OCI-LY7 (cell line): ENCODE results near the gene IFITM5. TPM values are rescaled to one million over a fixed set of nuclear protein-coding genes. Genes with fewer than 3 reads are reported as not detected.

Experiments
- BruUV-seq: library from RNA; stranded (reverse); fragments of 400-500 nt; replicated peaks from 2 replicates; lab custom pipeline; 2021; lab: Mats Ljungman, UMichigan
- CTCF ChIA-PET: fragments of 300-600 bp; sonication (Branson Sonifier 250); formaldehyde crosslinking; loops from one replicate; lab custom pipeline; 2022; ENCODE audit warnings: antibody characterized with exemption; ENCODE audit not compliant: unreplicated experiment; lab: Charles Lee
- POLR2A ChIA-PET: fragments of 300-600 bp; sonication (Branson Sonifier 250); formaldehyde crosslinking; loops from one replicate; lab custom pipeline; 2022; ENCODE audit warnings: antibody characterized with exemption; lab: Charles Lee
- DNase-seq: peaks from one replicate; pipeline ENCODE4 v3.0.0-alpha.2; 2015; ENCODE audit warnings: low spot score
- H2AFZ ChIP-seq: fragments of 200-600 bp; sonication (generic), shearing (Covaris generic); 2 replicates; pipeline ENCODE4 v1.6.1; 2014; ENCODE audit warnings: mild to moderate bottlenecking, antibody characterized with exemption, low read length, moderate library complexity
- H3K27ac ChIP-seq: fragments of 200-600 bp; sonication (generic); 2 replicates; pipeline ENCODE4 v1.5.1; 2014; ENCODE audit warnings: mixed run types, low read depth, mild to moderate bottlenecking, moderate library complexity, low read length, inconsistent platforms; ENCODE audit not compliant: poor library complexity, severe bottlenecking
- H3K36me3 ChIP-seq: fragments of 200-600 bp; sonication (generic); 2 replicates; pipeline ENCODE4 v1.6.1; 2014; ENCODE audit warnings: mild to moderate bottlenecking, antibody characterized with exemption, low read length, moderate library complexity, mixed read lengths; ENCODE audit not compliant: insufficient read depth
- H3K4me1 ChIP-seq: fragments of 200-600 bp; sonication (generic); 2 replicates; pipeline ENCODE4 v1.5.1; 2014; ENCODE audit warnings: mild to moderate bottlenecking, low read length; ENCODE audit not compliant: insufficient read depth, poor library complexity, severe bottlenecking
- H3K4me2 ChIP-seq: fragments of 200-600 bp; sonication (generic); 2 replicates; pipeline ENCODE4 v1.6.1; 2014; ENCODE audit warnings: mild to moderate bottlenecking, low read length
- H3K4me3 ChIP-seq: fragments of 200-600 bp; sonication (generic); 2 replicates; pipeline ENCODE4 v1.5.1; 2014; ENCODE audit warnings: mild to moderate bottlenecking, low read depth, low read length; ENCODE audit not compliant: poor library complexity, severe bottlenecking
- H3K79me2 ChIP-seq: fragments of 200-600 bp; sonication (generic); 2 replicates; pipeline ENCODE4 v1.6.1; 2016; ENCODE audit warnings: low read depth, mild to moderate bottlenecking, low read length, moderate library complexity, mixed read lengths; ENCODE audit not compliant: insufficient read depth
- H3K9me2 ChIP-seq: fragments of 200-600 bp; sonication (generic); 2 replicates; pipeline ENCODE4 v1.6.1; 2016; ENCODE audit warnings: mild to moderate bottlenecking, low read length, mixed read lengths; ENCODE audit not compliant: insufficient read depth
- H3K9me3 ChIP-seq: fragments of 200-600 bp; sonication (generic); 2 replicates; pipeline ENCODE4 v1.6.1; 2014; ENCODE audit warnings: mild to moderate bottlenecking, mixed run types, low read length, mixed read lengths
- H4K20me1 ChIP-seq: fragments of 200-600 bp; sonication (generic); 2 replicates; pipeline ENCODE4 v1.6.1; 2014; ENCODE audit warnings: mild to moderate bottlenecking, antibody characterized with exemption, low read length, moderate library complexity, mixed read lengths; ENCODE audit not compliant: insufficient read depth
- EZH2phosphoT487 ChIP-seq: fragments of 200-600 bp; sonication (generic); IDR thresholded peaks from 2 replicates; pipeline ENCODE4 v1.6.1; 2018; ENCODE audit warnings: low read depth, borderline replicate concordance, mild to moderate bottlenecking, mixed run types, antibody characterized with exemption, low read length, moderate library complexity, mixed read lengths
- intact Hi-C: fragments of 100-400 bp; cut with micrococcal nuclease; formaldehyde crosslinking; loops from one replicate; pipeline ENCODE4 v1.10.0; 2022; ENCODE audit not compliant: unreplicated experiment
- total RNA-seq, 2 experiments: library from RNA; depleted of rRNA in 1 of 2; stranded (reverse); fragments of >200 nt in 1 of 2; shearing (Covaris generic) in 1 of 2; gene quantifications; 2 replicates each; pipeline ENCODE4 v1.2.3, GENCODE V29; 2014 to 2022
- TF ChIP-seq, protein P1 (sequence below): fragments of 200-600 bp; sonication (generic); conservative IDR thresholded peaks from 2 replicates; pipeline ENCODE4 v1.5.1; 2014; ENCODE audit warnings: mild to moderate bottlenecking, antibody characterized with exemption, low read length, moderate library complexity, mixed read lengths

The IFITM5 gene
- total RNA-seq, 2 experiments from 2014 or later, result not detected

DNA sequence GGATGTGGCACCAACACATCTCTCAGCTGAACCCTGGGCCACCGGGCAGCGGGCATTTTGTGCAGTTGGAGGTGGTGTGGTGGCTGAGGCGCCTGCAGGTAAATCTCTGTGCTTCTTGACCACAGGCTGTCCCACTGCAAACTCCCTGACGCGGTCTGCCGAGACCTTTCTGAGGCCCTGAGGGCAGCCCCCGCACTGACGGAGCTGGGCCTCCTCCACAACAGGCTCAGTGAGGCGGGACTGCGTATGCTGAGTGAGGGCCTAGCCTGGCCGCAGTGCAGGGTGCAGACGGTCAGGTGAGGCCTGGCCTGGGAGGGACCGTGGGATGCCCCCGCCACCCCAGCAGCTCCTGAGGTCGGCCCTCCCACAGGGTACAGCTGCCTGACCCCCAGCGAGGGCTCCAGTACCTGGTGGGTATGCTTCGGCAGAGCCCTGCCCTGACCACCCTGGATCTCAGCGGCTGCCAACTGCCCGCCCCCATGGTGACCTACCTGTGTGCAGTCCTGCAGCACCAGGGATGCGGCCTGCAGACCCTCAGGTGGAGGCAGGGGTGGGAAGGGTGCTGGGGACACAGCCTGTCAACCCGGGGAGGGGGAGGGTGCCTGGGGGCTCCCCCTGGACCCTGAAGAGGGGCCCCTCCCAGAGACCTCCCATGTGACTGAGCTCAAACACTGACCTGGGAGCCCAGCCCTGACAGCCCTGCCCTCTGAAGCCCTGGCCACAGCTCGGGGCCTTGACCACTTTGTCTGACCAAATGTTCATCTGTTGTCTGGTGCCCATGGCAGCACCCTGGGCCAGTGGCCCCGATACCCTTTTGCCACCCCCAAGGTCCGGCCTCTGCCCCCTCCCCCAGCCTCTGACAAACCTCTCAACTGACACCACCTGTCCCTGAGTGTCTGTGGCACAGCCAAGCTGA, 15.0 kb downstream of the IFITM5 start:
- no peaks in the 10 kb centered on the region for H3K79me2 ChIP-seq
- H3K4me2 ChIP-seq, result no peak overlapping the region
- intact Hi-C loops, result no loop called here
- H2AFZ ChIP-seq, result no peak overlapping the region
- no peak overlapping the region for H3K4me3 ChIP-seq
- no peak for DNase-seq
- H3K27ac ChIP-seq, result no peak overlapping the region
- H3K9me2 ChIP-seq, result no peaks in the 10 kb centered on the region
- no peaks in the 10 kb centered on the region for H3K36me3 ChIP-seq
- no TSS peak for BruUV-seq
- no peak for TF ChIP-seq EZH2phosphoT487
- TF ChIP-seq, protein P1, sequence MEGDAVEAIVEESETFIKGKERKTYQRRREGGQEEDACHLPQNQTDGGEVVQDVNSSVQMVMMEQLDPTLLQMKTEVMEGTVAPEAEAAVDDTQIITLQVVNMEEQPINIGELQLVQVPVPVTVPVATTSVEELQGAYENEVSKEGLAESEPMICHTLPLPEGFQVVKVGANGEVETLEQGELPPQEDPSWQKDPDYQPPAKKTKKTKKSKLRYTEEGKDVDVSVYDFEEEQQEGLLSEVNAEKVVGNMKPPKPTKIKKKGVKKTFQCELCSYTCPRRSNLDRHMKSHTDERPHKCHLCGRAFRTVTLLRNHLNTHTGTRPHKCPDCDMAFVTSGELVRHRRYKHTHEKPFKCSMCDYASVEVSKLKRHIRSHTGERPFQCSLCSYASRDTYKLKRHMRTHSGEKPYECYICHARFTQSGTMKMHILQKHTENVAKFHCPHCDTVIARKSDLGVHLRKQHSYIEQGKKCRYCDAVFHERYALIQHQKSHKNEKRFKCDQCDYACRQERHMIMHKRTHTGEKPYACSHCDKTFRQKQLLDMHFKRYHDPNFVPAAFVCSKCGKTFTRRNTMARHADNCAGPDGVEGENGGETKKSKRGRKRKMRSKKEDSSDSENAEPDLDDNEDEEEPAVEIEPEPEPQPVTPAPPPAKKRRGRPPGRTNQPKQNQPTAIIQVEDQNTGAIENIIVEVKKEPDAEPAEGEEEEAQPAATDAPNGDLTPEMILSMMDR, result no peak
- H3K4me1 ChIP-seq, result no peaks in the 10 kb centered on the region
- CTCF ChIA-PET, result no interaction called here
- H4K20me1 ChIP-seq, result no peaks in the 10 kb centered on the region
- H3K9me3 ChIP-seq, result no peaks in the 10 kb centered on the region
- POLR2A ChIA-PET, result no interaction called here

DNA sequence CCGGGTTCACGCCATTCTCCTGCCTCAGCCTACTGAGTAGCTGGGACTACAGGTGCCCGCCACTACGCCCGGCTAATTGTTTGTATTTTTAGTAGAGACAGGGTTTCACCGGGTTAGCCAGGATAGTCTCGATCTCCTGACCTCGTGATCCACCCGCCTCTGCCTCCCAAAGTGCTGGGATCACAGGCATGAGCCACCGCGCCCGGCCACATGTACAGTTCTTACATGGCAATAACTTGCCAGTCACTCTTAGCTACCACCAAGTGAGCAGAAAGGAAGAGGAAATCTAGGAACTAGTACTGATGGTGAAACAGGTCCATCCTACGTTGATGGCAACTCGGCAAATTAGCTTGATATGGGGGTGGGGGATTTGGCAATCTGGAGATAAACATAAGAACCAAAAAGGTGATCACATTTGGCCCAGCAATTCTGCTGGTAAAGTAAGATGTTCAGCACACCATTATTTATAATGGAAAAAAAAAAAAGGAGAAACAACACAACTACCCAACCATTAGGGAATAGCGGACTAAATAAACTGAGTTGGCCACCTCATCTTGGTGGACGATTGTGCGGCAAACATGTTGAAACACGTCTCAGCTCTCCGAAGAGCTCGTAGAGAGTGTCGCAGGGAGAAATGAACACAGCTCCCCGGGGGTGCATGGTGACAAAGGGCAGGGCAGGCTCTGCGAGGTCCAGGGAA, 15.8 kb downstream of the IFITM5 start:
- H2AFZ ChIP-seq, result no peak overlapping the region
- DNase-seq, result no peak
- no peaks in the 10 kb centered on the region for H4K20me1 ChIP-seq
- no peaks in the 10 kb centered on the region for H3K79me2 ChIP-seq
- H3K4me1 ChIP-seq, result no peaks in the 10 kb centered on the region
- no peak for TF ChIP-seq EZH2phosphoT487
- TF ChIP-seq, protein P1, result no peak
- no peaks in the 10 kb centered on the region for H3K36me3 ChIP-seq
- POLR2A ChIA-PET, result interaction anchor here (0.7 kb wide), 2 partner anchors 15 to 59 kb away, joined by 3 to 4 read pairs; no protein-coding TSS in a partner anchor
- intact Hi-C loops, result no loop called here
- BruUV-seq, result no TSS peak
- no peak overlapping the region for H3K27ac ChIP-seq
- H3K4me2 ChIP-seq, result no peak overlapping the region
- H3K9me3 ChIP-seq, result no peaks in the 10 kb centered on the region
- CTCF ChIA-PET, result no interaction called here
- H3K9me2 ChIP-seq, result no peaks in the 10 kb centered on the region
- no peak overlapping the region for H3K4me3 ChIP-seq
